ENCODE data around the gene STXBP1. TPM values are rescaled to one million over a fixed set of nuclear protein-coding genes. Genes with fewer than 3 reads are reported as not detected.

STXBP1 gene
- total RNA-seq, 4 donors from 2014 or later: 17.2 to 34.0 (median 19.8) TPM

GRCh38 chr9:127690735-127691134 lies 78.7 kb downstream of the STXBP1 start:
- intact Hi-C loops (cut with DNase I): no loop called here
- 94% methylated on average over 10 of the region's 10 CpGs for WGBS
- H3K4me1 ChIP-seq: no peaks in the 10 kb centered on the region
- H3K27ac ChIP-seq (replicated peaks in 1 of 4): no peak overlapping the region
- no peak for TF ChIP-seq POLR2AphosphoS5 (IDR thresholded peaks at IDR 0.05)
- no peak for TF ChIP-seq EP300 (IDR thresholded peaks at IDR 0.05)
- TF ChIP-seq POLR2A (IDR thresholded peaks at IDR 0.05; ENCODE audit: low read depth): no peak
- no peak for TF ChIP-seq CTCF (IDR thresholded peaks at IDR 0.05)
- peaks cover 13 to 88% (median 53%) of the 10 kb centered on the region in 4 donors for H3K36me3 ChIP-seq
- H3K27me3 ChIP-seq: no peaks in the 10 kb centered on the region
- no peaks in the 10 kb centered on the region for H3K9me3 ChIP-seq
- no peak overlapping the region for H3K4me3 ChIP-seq
- no peak for DNase-seq (ENCODE audit: extremely low spot score)

- Histone ChIP-seq H3K27ac (replicated peaks in 1 of 4) (no peak overlapping the region), H3K36me3 (peaks cover 13 to 74% (median 47%) of the 10 kb centered on the region in 4 donors), H3K9me3 (no peaks in the 10 kb centered on the region), H3K4me3 (no peak overlapping the region), H3K4me1 (no peaks in the 10 kb centered on the region), H3K27me3 (no peaks in the 10 kb centered on the region)
- 88% methylated on average over 20 of the region's 20 CpGs for WGBS
- TF ChIP-seq POLR2AphosphoS5 (IDR thresholded peaks at IDR 0.05) (no peak), EP300 (IDR thresholded peaks at IDR 0.05) (no peak), POLR2A (IDR thresholded peaks at IDR 0.05; ENCODE audit: low read depth) (no peak), CTCF (IDR thresholded peaks at IDR 0.05) (no peak)
- DNase-seq (ENCODE audit: extremely low spot score): no peak
- intact Hi-C loops (cut with DNase I): no loop called here
Observed at GRCh38 chr9:127692071-127692470, 80.0 kb downstream of the STXBP1 start.

GRCh38 chr9:127693143-127693542 lies 81.1 kb downstream of the STXBP1 start:
- Histone ChIP-seq H3K4me3 (no peak overlapping the region), H3K36me3 (peaks cover 13 to 64% (median 39%) of the 10 kb centered on the region in 4 donors), H3K27ac (replicated peaks in 1 of 4) (no peak overlapping the region), H3K27me3 (no peaks in the 10 kb centered on the region), H3K9me3 (no peaks in the 10 kb centered on the region), H3K4me1 (no peaks in the 10 kb centered on the region)
- 88% methylated on average over 7 of the region's 10 CpGs for WGBS
- TF ChIP-seq EP300 (IDR thresholded peaks at IDR 0.05): no peak
- TF ChIP-seq CTCF (IDR thresholded peaks at IDR 0.05): no peak
- TF ChIP-seq POLR2AphosphoS5 (IDR thresholded peaks at IDR 0.05): no peak
- no peak for TF ChIP-seq POLR2A (IDR thresholded peaks at IDR 0.05; ENCODE audit: low read depth)
- DNase-seq (ENCODE audit: extremely low spot score): no peak
- intact Hi-C loops (cut with DNase I): no loop called here

GRCh38 chr9:127693697-127694096 lies 81.6 kb downstream of the STXBP1 start:
- Histone ChIP-seq H3K36me3 (peaks cover 13 to 58% (median 35%) of the 10 kb centered on the region in 4 donors), H3K27me3 (no peaks in the 10 kb centered on the region), H3K4me3 (no peak overlapping the region), H3K27ac (replicated peaks in 1 of 4) (no peak overlapping the region), H3K9me3 (no peaks in the 10 kb centered on the region), H3K4me1 (peaks cover 0 to 1% (median under 1%) of the 10 kb centered on the region in 4 donors)
- intact Hi-C loops (cut with DNase I): no loop called here
- DNase-seq (ENCODE audit: extremely low spot score): no peak
- no peak for TF ChIP-seq EP300 (IDR thresholded peaks at IDR 0.05)
- no peak for TF ChIP-seq POLR2A (IDR thresholded peaks at IDR 0.05; ENCODE audit: low read depth)
- no peak for TF ChIP-seq CTCF (IDR thresholded peaks at IDR 0.05)
- no peak for TF ChIP-seq POLR2AphosphoS5 (IDR thresholded peaks at IDR 0.05)
- WGBS: 89% methylated on average over 4 of the region's 4 CpGs
